ENCODE results near the gene DHRS11. TPM values are rescaled to one million over a fixed set of nuclear protein-coding genes. Genes with fewer than 3 reads are reported as not detected.
A peak's percentile ranks its signal among the peaks of the same experiment; 100 is the strongest.

DHRS11 gene
- total RNA-seq, 1 donor from 2014 or later = 13.4 TPM

DNA sequence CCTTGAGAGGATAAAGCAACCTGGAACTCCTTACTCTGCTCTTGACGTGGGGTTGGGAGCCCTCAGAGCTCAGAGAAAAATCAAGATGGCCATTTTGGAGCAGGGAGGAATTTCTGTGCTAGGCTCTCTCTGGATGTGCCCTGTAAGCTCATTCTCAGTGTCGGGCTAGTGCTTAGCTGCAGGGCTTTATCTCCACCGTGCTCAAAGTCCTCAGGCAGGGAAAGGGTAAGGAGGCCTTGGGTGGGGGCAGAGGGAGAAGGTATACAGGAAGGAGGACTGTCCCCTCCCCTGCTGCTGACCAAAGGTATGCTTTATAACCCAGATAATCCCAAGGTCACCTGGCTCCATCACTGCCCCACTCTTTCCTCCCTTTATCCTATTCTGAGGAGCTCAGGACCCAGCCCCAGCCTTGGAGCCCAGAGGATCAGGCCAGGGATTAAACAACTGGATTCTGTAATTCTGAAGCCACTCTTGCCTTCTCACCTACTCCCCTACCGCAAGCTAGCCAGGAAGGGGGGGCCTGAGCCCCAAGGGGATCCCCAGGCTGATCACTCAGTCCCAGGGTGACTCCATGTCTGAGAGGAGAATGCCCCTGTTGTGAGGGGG, 1.1 kb downstream of the DHRS11 start:
- peaks cover 2% of the 10 kb centered on the region for H3K4me1 Mint-ChIP-seq (ENCODE audit: low read depth, unreplicated experiment)
- peaks cover 5% of the 10 kb centered on the region for H3K36me3 Mint-ChIP-seq (ENCODE audit: unreplicated experiment)
- H3K27me3 Mint-ChIP-seq (ENCODE audit: unreplicated experiment) = peaks cover 4% of the 10 kb centered on the region
- TF ChIP-seq CTCF (IDR thresholded peaks at IDR 0.05; ENCODE audit: partially characterized antibody, unreplicated experiment) = no peak
- DNase-seq = no peak
- no peak overlapping the region for H3K27ac Mint-ChIP-seq (ENCODE audit: unreplicated experiment)
- H3K9me3 Mint-ChIP-seq (ENCODE audit: unreplicated experiment) = no peaks in the 10 kb centered on the region
- peak overlapping the region; percentile 77 for H3K4me3 Mint-ChIP-seq (ENCODE audit: unreplicated experiment)

GRCh38 chr17:36593656-36594316, 2.1 kb downstream of the DHRS11 start:
- peak overlapping the region; percentile 57 for H3K4me3 Mint-ChIP-seq (ENCODE audit: unreplicated experiment)
- H3K27ac Mint-ChIP-seq (ENCODE audit: unreplicated experiment) = no peak overlapping the region
- peaks cover 5% of the 10 kb centered on the region for H3K36me3 Mint-ChIP-seq (ENCODE audit: unreplicated experiment)
- H3K27me3 Mint-ChIP-seq (ENCODE audit: unreplicated experiment) = peaks cover 4% of the 10 kb centered on the region
- H3K4me1 Mint-ChIP-seq (ENCODE audit: low read depth, unreplicated experiment) = peaks cover 2% of the 10 kb centered on the region
- no peak for DNase-seq
- no peaks in the 10 kb centered on the region for H3K9me3 Mint-ChIP-seq (ENCODE audit: unreplicated experiment)
- TF ChIP-seq CTCF (IDR thresholded peaks at IDR 0.05; ENCODE audit: partially characterized antibody, unreplicated experiment) = no peak

DNA sequence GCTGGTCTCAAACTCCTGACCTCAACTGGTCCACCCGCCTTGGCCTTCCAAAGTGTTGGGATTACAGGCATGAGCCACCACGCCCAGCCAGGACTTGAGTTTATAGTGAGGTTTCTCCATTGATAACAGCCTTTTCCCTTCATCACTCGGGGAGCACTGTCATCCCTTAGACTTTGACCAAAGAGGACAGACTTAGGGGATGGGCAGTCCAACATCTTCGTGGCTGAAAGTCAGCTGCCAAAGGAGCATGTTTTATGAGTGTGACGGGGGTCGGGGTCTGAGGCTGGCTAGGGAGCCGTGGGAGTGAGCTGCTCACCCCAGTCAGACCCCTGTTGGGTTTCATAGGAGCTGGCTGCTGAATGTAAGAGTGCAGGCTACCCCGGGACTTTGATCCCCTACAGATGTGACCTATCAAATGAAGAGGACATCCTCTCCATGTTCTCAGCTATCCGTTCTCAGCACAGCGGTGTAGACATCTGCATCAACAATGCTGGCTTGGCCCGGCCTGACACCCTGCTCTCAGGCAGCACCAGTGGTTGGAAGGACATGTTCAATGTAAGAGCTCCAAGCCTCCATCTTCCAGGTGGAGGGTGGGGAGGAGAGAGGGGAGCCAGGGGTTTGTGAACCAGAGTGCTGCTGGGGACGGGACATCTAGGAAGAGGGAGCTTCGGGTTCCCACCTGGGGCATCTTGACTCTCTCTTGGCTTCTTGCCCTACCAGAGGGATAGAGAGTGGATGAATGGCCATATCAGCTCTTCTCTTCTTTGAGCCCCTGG, 3.1 kb downstream of the DHRS11 start:
- H3K4me3 Mint-ChIP-seq (ENCODE audit: unreplicated experiment) = no peak overlapping the region
- H3K36me3 Mint-ChIP-seq (ENCODE audit: unreplicated experiment) = peaks cover 5% of the 10 kb centered on the region
- H3K9me3 Mint-ChIP-seq (ENCODE audit: unreplicated experiment) = no peaks in the 10 kb centered on the region
- peaks cover 4% of the 10 kb centered on the region for H3K27me3 Mint-ChIP-seq (ENCODE audit: unreplicated experiment)
- no peak overlapping the region for H3K27ac Mint-ChIP-seq (ENCODE audit: unreplicated experiment)
- no peak for TF ChIP-seq CTCF (IDR thresholded peaks at IDR 0.05; ENCODE audit: partially characterized antibody, unreplicated experiment)
- peaks cover 2% of the 10 kb centered on the region for H3K4me1 Mint-ChIP-seq (ENCODE audit: low read depth, unreplicated experiment)
- no peak for DNase-seq

- no peak overlapping the region for H3K4me3 Mint-ChIP-seq (ENCODE audit: unreplicated experiment)
- no peak overlapping the region for H3K27ac Mint-ChIP-seq (ENCODE audit: unreplicated experiment)
- H3K9me3 Mint-ChIP-seq (ENCODE audit: unreplicated experiment) = no peaks in the 10 kb centered on the region
- H3K27me3 Mint-ChIP-seq (ENCODE audit: unreplicated experiment) = peaks cover 13% of the 10 kb centered on the region
- no peak for TF ChIP-seq CTCF (IDR thresholded peaks at IDR 0.05; ENCODE audit: partially characterized antibody, unreplicated experiment)
- peaks cover 5% of the 10 kb centered on the region for H3K36me3 Mint-ChIP-seq (ENCODE audit: unreplicated experiment)
- DNase-seq = no peak
- H3K4me1 Mint-ChIP-seq (ENCODE audit: low read depth, unreplicated experiment) = peaks cover 9% of the 10 kb centered on the region
These were observed 5.5 kb downstream of the DHRS11 start for GRCh38 chr17:36597226-36597625.

Data from glutamatergic neuron (in vitro differentiated cells).